Smooth muscle cell (in vitro differentiated cells): ENCODE results near the gene NEDD4L. TPM values are rescaled to one million over a fixed set of nuclear protein-coding genes. Genes with fewer than 3 reads are reported as not detected.

Experiments used
- DNase-seq: peaks from one replicate; lab custom pipeline; 2025; ENCODE audit not compliant: unreplicated experiment; lab: John Stamatoyannopoulos, UW
- H2AFZ ChIP-seq: fragments of 200-600 bp; sonication (generic); 2 replicates; pipeline ENCODE4 v1.6.0; 2016; ENCODE audit warnings: antibody characterized with exemption, low read depth, mild to moderate bottlenecking
- H3F3A ChIP-seq: fragments of 200-600 bp; sonication (generic); 2 replicates; pipeline ENCODE4 v1.6.0; 2017; ENCODE audit warnings: antibody characterized with exemption, low read depth
- H3K27ac ChIP-seq: fragments of 200-600 bp; sonication (generic); 2 replicates; pipeline ENCODE4 v1.5.1; 2016; ENCODE audit warnings: low read depth, mild to moderate bottlenecking
- H3K27me3 ChIP-seq: fragments of 200-600 bp; sonication (generic); 2 replicates; pipeline ENCODE4 v1.6.1; 2016; ENCODE audit warnings: low read depth, mild to moderate bottlenecking
- H3K36me3 ChIP-seq: fragments of 200-600 bp; sonication (generic); 2 replicates; pipeline ENCODE4 v1.5.1; 2016; ENCODE audit warnings: low read depth
- H3K4me1 ChIP-seq: fragments of 200-600 bp; sonication (generic); 2 replicates; pipeline ENCODE4 v1.5.1; 2016; ENCODE audit warnings: low read depth
- H3K4me2 ChIP-seq: fragments of 200-600 bp; sonication (generic); 2 replicates; pipeline ENCODE4 v1.6.0; 2016; ENCODE audit warnings: mild to moderate bottlenecking
- H3K4me3 ChIP-seq: fragments of 200-600 bp; sonication (generic); 2 replicates; pipeline ENCODE4 v1.5.1; 2016; ENCODE audit warnings: mild to moderate bottlenecking
- H3K79me2 ChIP-seq: fragments of 200-600 bp; sonication (generic); 2 replicates; pipeline ENCODE4 v1.6.0; 2016; ENCODE audit warnings: low read depth, mild to moderate bottlenecking
- H3K9ac ChIP-seq: fragments of 200-600 bp; sonication (generic); 2 replicates; pipeline ENCODE4 v1.6.0; 2016; ENCODE audit warnings: low read depth
- H3K9me3 ChIP-seq: fragments of 200-600 bp; sonication (generic); replicated peaks from 2 replicates; pipeline ENCODE4 v1.5.1; 2016; ENCODE audit warnings: low read depth
- H4K20me1 ChIP-seq: fragments of 200-600 bp; sonication (generic); 2 replicates; pipeline ENCODE4 v1.6.0; 2016; ENCODE audit warnings: low read depth
- WGBS: methylation state at CpG from one replicate; pipeline ENCODE4 v1.1.7; 2016; ENCODE audit warnings: low lambda C conversion rate; 5-methylcytosine and 5-hydroxymethylcytosine counted together
- polyA plus RNA-seq: library from polyadenylated mRNA; unstranded; fragments of >200 nt; fragmentation: Nextera tagmentation; extraction: Ambion mirVana; gene quantifications from 2 replicates; pipeline ENCODE4 v1.2.1, GENCODE V29; 2016
- total RNA-seq: library from RNA; depleted of rRNA; stranded (reverse); fragments of >200 nt; gene quantifications from 2 replicates; pipeline ENCODE4 v1.2.3, GENCODE V29; 2014
- TF ChIP-seq, protein P1 (sequence below): fragments of 200-600 bp; sonication (generic); IDR thresholded peaks from 2 replicates; pipeline ENCODE4 v1.5.1; 2017; ENCODE audit warnings: borderline replicate concordance, mild to moderate bottlenecking, antibody characterized with exemption; ENCODE audit not compliant: insufficient read depth, poor library complexity, severe bottlenecking

NEDD4L gene
- total and polyA plus RNA-seq, 2 experiments from 2014 or later = 8.7 to 41.3 TPM

DNA sequence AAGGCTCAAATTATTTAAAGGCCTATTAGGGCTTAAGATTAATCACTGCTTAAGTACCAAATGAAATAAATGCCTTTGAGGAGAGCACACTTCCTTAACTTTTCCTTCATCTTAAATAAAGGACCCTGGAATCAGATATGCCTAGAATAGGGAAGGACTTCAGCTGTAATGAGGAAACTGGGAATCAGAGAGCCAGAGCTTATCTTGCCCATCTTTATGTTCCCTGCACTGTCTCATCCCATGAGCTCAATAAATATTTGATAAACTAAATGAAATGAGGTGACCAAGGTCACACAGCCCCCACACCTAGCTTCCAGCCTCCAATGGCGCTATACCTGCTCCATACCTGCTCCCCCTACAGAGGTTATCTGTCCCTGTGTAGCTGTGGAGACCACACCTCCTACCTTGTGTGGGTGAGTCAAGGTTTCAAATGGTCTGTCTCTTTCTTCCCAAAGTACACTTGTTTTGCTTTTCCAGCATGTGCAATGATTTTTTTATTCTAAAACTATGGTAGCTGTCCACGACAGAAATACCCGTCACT is 23.4 kb upstream of the NEDD4L start:
- no peak overlapping the region for H3K9ac ChIP-seq
- WGBS = 83% methylated on average over 3 of the region's 3 CpGs
- H3K27ac ChIP-seq = no peak overlapping the region
- H3K4me2 ChIP-seq = no peak overlapping the region
- no peaks in the 10 kb centered on the region for H3K36me3 ChIP-seq
- no peaks in the 10 kb centered on the region for H3K9me3 ChIP-seq
- H3K27me3 ChIP-seq = no peaks in the 10 kb centered on the region
- no peak overlapping the region for H3K4me3 ChIP-seq
- no peak overlapping the region for H2AFZ ChIP-seq
- no peaks in the 10 kb centered on the region for H4K20me1 ChIP-seq
- TF ChIP-seq, protein P1, sequence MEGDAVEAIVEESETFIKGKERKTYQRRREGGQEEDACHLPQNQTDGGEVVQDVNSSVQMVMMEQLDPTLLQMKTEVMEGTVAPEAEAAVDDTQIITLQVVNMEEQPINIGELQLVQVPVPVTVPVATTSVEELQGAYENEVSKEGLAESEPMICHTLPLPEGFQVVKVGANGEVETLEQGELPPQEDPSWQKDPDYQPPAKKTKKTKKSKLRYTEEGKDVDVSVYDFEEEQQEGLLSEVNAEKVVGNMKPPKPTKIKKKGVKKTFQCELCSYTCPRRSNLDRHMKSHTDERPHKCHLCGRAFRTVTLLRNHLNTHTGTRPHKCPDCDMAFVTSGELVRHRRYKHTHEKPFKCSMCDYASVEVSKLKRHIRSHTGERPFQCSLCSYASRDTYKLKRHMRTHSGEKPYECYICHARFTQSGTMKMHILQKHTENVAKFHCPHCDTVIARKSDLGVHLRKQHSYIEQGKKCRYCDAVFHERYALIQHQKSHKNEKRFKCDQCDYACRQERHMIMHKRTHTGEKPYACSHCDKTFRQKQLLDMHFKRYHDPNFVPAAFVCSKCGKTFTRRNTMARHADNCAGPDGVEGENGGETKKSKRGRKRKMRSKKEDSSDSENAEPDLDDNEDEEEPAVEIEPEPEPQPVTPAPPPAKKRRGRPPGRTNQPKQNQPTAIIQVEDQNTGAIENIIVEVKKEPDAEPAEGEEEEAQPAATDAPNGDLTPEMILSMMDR = no peak
- H3K79me2 ChIP-seq = no peaks in the 10 kb centered on the region
- DNase-seq = no peak
- peaks cover 23% of the 10 kb centered on the region for H3K4me1 ChIP-seq
- peaks cover 8% of the 10 kb centered on the region for H3F3A ChIP-seq

- no peak overlapping the region for H3K27ac ChIP-seq
- no peaks in the 10 kb centered on the region for H4K20me1 ChIP-seq
- H3K9ac ChIP-seq = no peak overlapping the region
- no peaks in the 10 kb centered on the region for H3K27me3 ChIP-seq
- H3K4me2 ChIP-seq = no peak overlapping the region
- H3K4me1 ChIP-seq = peaks cover 24% of the 10 kb centered on the region
- no peak overlapping the region for H3K4me3 ChIP-seq
- no peak overlapping the region for H2AFZ ChIP-seq
- DNase-seq = no peak
- H3K9me3 ChIP-seq = no peaks in the 10 kb centered on the region
- 83% methylated on average over 4 of the region's 4 CpGs for WGBS
- H3F3A ChIP-seq = peaks cover 8% of the 10 kb centered on the region
- no peaks in the 10 kb centered on the region for H3K36me3 ChIP-seq
- TF ChIP-seq, protein P1 = no peak
- H3K79me2 ChIP-seq = no peaks in the 10 kb centered on the region
Observed at GRCh38 chr18:58021504-58021903, 22.5 kb upstream of the NEDD4L start.

DNA sequence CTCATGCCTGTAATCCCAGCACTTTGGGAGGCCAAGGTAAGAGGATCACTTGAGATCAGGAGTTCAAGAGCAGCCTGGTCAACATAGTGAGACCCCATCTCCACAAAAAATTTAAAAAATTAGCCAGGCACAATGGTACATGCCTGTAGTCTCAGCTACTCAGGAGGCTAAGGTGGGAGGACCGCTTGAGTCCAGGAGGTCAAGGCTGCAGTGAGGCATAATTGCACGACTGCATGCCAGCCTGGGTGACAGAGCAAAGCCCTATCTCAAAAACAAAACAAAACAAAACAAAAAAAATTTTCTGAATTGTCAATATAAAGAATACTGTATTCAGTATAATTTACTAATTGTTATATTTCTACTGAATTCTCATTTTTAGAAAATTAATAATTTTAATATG is 20.9 kb upstream of the NEDD4L start:
- Histone ChIP-seq H3K4me1 (peaks cover 24% of the 10 kb centered on the region), H3K9ac (no peak overlapping the region), H3K36me3 (no peaks in the 10 kb centered on the region), H3K9me3 (no peaks in the 10 kb centered on the region), H3K79me2 (no peaks in the 10 kb centered on the region), H2AFZ (no peak overlapping the region), H3K4me2 (no peak overlapping the region), H3F3A (peaks cover 8% of the 10 kb centered on the region), H4K20me1 (no peaks in the 10 kb centered on the region), H3K27me3 (no peaks in the 10 kb centered on the region), H3K27ac (no peak overlapping the region), H3K4me3 (no peak overlapping the region)
- DNase-seq = no peak
- TF ChIP-seq, protein P1 = no peak
- 98% methylated on average over 2 of the region's 2 CpGs for WGBS

DNA sequence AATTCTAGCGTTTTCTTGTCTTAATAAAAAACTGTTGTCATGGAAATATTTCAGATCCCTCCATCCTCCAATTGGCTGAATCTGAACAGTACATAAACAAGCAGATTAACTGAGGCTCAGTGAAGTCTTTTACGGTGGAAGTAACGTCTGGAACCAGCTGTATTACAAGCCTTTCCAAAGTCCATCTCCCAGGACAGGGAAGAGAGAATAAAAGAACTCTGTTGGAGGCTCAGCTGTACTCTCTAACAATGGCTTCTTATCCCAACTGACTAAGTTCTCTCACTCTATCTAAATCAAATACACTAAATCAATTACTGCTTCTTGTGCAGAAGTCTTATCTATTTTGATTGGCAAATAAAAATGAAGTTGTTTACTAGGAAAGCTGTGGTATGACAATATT is 19.9 kb upstream of the NEDD4L start:
- TF ChIP-seq, protein P1 = no peak
- 14% methylated on average over 3 of the region's 3 CpGs for WGBS
- H2AFZ ChIP-seq = peak overlapping the region; percentile 45
- H3K9me3 ChIP-seq = no peaks in the 10 kb centered on the region
- H3K36me3 ChIP-seq = no peaks in the 10 kb centered on the region
- H3K4me3 ChIP-seq = no peak overlapping the region
- no peak overlapping the region for H3K9ac ChIP-seq
- H3F3A ChIP-seq = peaks cover 8% of the 10 kb centered on the region
- no peaks in the 10 kb centered on the region for H4K20me1 ChIP-seq
- H3K4me2 ChIP-seq = peak overlapping the region; percentile 62
- H3K4me1 ChIP-seq = peaks cover 24% of the 10 kb centered on the region
- no peaks in the 10 kb centered on the region for H3K79me2 ChIP-seq
- peak overlapping the region; percentile 42 for H3K27ac ChIP-seq
- DNase-seq = no peak
- peaks cover 5% of the 10 kb centered on the region for H3K27me3 ChIP-seq
